ENCODE measurements around the gene IRF3. TPM values are rescaled to one million over a fixed set of nuclear protein-coding genes. Genes with fewer than 3 reads are reported as not detected.

IRF3 gene
- total RNA-seq, 1 experiment from 2014 or later = 131 TPM

DNA sequence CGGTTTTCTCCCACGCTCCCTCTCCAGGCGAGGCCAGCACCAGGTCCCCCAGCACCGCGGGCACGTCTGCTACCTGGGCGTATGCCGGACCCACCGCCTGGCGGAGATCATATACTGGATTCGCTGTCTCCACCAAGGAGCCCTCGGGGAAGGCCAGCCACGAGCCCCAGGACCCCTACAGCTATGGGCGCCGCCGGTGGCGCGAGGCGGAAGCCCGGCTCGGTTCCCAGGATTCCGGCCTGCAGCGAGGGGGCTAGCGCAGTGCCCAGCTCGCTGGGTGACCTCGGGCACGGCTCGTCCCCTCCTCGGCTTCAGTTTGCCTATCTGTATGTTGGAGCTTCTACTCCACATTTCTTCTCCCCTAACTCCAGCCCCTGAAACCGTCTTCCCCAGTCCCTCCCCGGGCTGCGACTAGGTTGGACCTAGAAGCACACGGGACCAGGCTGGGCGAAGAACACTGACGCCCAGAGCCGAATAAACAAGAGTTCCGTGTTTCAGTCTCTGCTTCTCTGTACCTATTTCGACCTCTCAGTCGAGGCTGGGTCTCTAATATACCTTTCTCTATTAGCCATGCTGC is 24.5 kb upstream of the IRF3 start:
- Mint-ChIP-seq H3K4me1 (ENCODE audit: low read depth, unreplicated experiment) (peaks cover 14% of the 10 kb centered on the region), H3K27me3 (ENCODE audit: insufficient read depth, unreplicated experiment) (no peaks in the 10 kb centered on the region), H3K27ac (ENCODE audit: unreplicated experiment) (peak overlapping the region; percentile 60), H3K36me3 (ENCODE audit: insufficient read depth, unreplicated experiment) (peaks cover 78% of the 10 kb centered on the region), H3K4me3 (ENCODE audit: unreplicated experiment) (peak overlapping the region; percentile 58), H3K9me3 (ENCODE audit: unreplicated experiment) (peaks cover 10% of the 10 kb centered on the region)
- H3K4me3 ChIP-seq (ENCODE audit: low read depth, low read length) = no peak overlapping the region
- ChIA-PET POLR2A (interaction anchor here (0.7 kb wide), 1 partner anchor 738 kb away, joined by 5 read pairs; no protein-coding TSS in a partner anchor), CTCF (no interaction called here)
- H3K27me3 ChIP-seq (replicated peaks; ENCODE audit: control insufficient read depth, insufficient read depth, low read length) = no peaks in the 10 kb centered on the region
- TF ChIP-seq CTCF (IDR thresholded peaks at IDR 0.05; ENCODE audit: insufficient read depth in 1 of 2, low read depth in 1 of 2, low read length in 1 of 2, severe bottlenecking in 1 of 2, unreplicated experiment in 1 of 2) = no peak
- no peak for DNase-seq
- intact Hi-C loops (cut with micrococcal nuclease; ENCODE audit: unreplicated experiment) = no loop called here
- BruUV-seq (replicated peaks) = no TSS peak
- no peaks in the 10 kb centered on the region for H3K4me1 ChIP-seq
- H3K9me3 ChIP-seq = 0 out of 2 replicates have a peak, but pooled peaks cover 2% of the 10 kb centered on the region
- peaks cover 3% of the 10 kb centered on the region; the same call in 1 of the 2 replicates for H3K36me3 ChIP-seq (ENCODE audit: control insufficient read depth, insufficient read depth, low read length)

DNA sequence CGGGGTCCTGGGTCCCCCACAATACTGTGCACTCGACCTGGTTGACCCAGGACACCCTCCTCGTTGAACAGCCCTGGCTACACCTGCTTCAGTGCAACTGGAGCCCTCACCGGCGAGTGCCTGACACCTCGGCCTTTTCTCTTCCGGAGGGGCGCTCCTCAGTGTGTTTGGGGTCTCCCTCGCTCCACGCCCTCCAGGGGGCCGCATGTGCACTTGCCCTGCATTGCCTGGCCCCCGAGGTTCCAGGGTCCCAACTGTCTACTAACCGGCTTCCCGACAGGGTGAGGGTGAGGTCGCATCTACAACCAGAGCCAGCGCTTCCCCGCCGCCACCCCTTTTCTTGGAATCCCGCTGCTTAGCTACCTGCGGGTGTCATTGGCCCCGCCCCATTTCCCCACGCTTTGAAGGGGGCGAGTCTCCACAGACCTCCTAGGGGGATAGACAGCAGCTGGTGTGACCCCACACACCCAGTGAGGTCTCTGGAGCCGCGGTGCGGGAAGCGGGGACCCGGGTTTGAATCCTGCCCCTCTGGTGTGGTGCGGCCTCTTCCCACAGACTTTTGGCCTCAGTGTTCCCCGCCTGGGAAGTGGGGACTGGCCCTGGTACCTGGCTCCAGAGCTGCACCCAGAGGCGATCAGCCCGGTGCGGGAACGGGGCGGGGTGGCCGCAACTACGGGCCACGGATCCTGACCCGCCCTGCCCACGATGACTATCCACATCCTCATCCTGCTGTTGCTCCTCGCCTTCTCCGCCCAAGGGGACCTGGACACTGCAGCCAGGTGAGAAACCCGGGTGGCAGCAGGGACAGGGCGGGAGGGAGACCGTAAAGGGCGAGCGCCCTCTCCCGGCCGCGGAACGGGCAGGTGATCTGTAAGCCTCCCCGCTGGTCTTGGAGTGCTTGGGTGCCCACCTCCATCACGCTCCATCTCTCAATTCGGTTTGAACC is 23.7 kb upstream of the IRF3 start, which contains the start of gene ADM5:
ADM5 (plus strand) TSS at position 462 of the 946 bp plus-strand sequence; CDS start at position 706, 244 bp downstream.
- ChIA-PET CTCF (no interaction called here), POLR2A (no interaction called here)
- peaks cover 3% of the 10 kb centered on the region; the same call in 1 of the 2 replicates for H3K36me3 ChIP-seq (ENCODE audit: control insufficient read depth, insufficient read depth, low read length)
- BruUV-seq (replicated peaks) = no TSS peak
- no peaks in the 10 kb centered on the region for H3K4me1 ChIP-seq
- no peak for TF ChIP-seq CTCF (IDR thresholded peaks at IDR 0.05; ENCODE audit: insufficient read depth in 1 of 2, low read depth in 1 of 2, low read length in 1 of 2, severe bottlenecking in 1 of 2, unreplicated experiment in 1 of 2)
- intact Hi-C loops (cut with micrococcal nuclease; ENCODE audit: unreplicated experiment) = no loop called here
- Mint-ChIP-seq H3K9me3 (ENCODE audit: unreplicated experiment) (peaks cover 9% of the 10 kb centered on the region), H3K27ac (ENCODE audit: unreplicated experiment) (peak within 1 kb of the TSS; percentile 67), H3K27me3 (ENCODE audit: insufficient read depth, unreplicated experiment) (no peaks in the 10 kb centered on the region), H3K36me3 (ENCODE audit: insufficient read depth, unreplicated experiment) (peaks cover 85% of the 10 kb centered on the region), H3K4me3 (ENCODE audit: unreplicated experiment) (peak within 1 kb of the TSS; percentile 58), H3K4me1 (ENCODE audit: low read depth, unreplicated experiment) (peaks cover 14% of the 10 kb centered on the region)
- no peaks in the 10 kb centered on the region for H3K27me3 ChIP-seq (replicated peaks; ENCODE audit: control insufficient read depth, insufficient read depth, low read length)
- H3K9me3 ChIP-seq = no peaks in the 10 kb centered on the region
- H3K4me3 ChIP-seq (ENCODE audit: low read depth, low read length) = no peak within 1 kb of the TSS
- no peak for DNase-seq

DNA sequence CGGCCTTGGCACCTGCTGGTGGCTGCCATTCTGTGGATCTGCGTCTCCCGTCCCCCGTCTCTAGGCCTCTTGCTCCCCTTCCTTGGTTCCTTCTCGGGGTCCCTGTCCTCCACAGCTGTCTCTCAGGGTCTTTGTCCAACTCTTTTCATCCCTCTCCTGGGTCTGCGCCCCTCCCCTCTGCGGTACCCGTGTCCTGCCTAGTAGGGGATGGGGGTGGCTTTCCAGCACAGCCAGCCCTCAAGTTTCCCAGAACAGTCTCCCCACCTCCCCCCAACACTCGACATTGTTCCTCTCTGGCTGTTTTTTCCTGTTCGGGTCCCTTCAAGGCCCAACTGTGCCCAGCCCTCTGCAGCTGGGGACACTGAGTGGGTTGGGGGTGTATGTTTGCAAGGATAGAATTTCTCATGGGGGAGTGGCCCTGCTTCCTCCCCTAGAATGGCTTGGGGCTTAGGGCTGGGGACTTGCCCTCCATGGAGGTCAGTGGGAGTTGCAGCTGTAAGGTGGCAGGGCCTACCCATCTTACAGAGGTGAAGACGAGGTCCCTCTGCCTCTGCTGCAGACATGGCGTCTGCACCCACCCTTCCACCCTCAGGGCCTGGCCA is 23.0 kb upstream of the IRF3 start:
- peaks cover 3% of the 10 kb centered on the region; the same call in 1 of the 2 replicates for H3K36me3 ChIP-seq (ENCODE audit: control insufficient read depth, insufficient read depth, low read length)
- ChIA-PET POLR2A (no interaction called here), CTCF (no interaction called here)
- H3K4me1 Mint-ChIP-seq (ENCODE audit: low read depth, unreplicated experiment) = peaks cover 14% of the 10 kb centered on the region
- H3K27ac Mint-ChIP-seq (ENCODE audit: unreplicated experiment) = peak overlapping the region; percentile 67
- no peak for DNase-seq
- H3K9me3 ChIP-seq = no peaks in the 10 kb centered on the region
- H3K4me1 ChIP-seq = no peaks in the 10 kb centered on the region
- intact Hi-C loops (cut with micrococcal nuclease; ENCODE audit: unreplicated experiment) = no loop called here
- H3K9me3 Mint-ChIP-seq (ENCODE audit: unreplicated experiment) = peaks cover 1% of the 10 kb centered on the region
- TF ChIP-seq CTCF (IDR thresholded peaks at IDR 0.05; ENCODE audit: insufficient read depth in 1 of 2, low read depth in 1 of 2, low read length in 1 of 2, severe bottlenecking in 1 of 2, unreplicated experiment in 1 of 2) = no peak
- no peaks in the 10 kb centered on the region for H3K27me3 ChIP-seq (replicated peaks; ENCODE audit: control insufficient read depth, insufficient read depth, low read length)
- BruUV-seq (replicated peaks) = no TSS peak
- H3K36me3 Mint-ChIP-seq (ENCODE audit: insufficient read depth, unreplicated experiment) = peaks cover 93% of the 10 kb centered on the region
- H3K4me3 ChIP-seq (ENCODE audit: low read depth, low read length) = no peak overlapping the region
- H3K27me3 Mint-ChIP-seq (ENCODE audit: insufficient read depth, unreplicated experiment) = no peaks in the 10 kb centered on the region
- H3K4me3 Mint-ChIP-seq (ENCODE audit: unreplicated experiment) = no peak overlapping the region
